ENCODE results near the gene MTMR3.
"Not testable (repeated sequence)": the region's sequence is repeated elsewhere in the genome, so short reads cannot be mapped to it uniquely, and the experiment has no call there.

The MTMR3 gene

GRCh38 chr22:30044881-30045493 lies 162.0 kb downstream of the MTMR3 start:
- no peak overlapping the region for H3K4me3 ChIP-seq
- no peaks in the 10 kb centered on the region for H3K9me3 ChIP-seq
- H3K27me3 ChIP-seq (ENCODE audit: low read depth): no peaks in the 10 kb centered on the region
- peak; percentile 67 to 89 for DNase-seq (ENCODE audit: low spot score in 2 of 2)
- H3K36me3 ChIP-seq (replicated peaks): no peaks in the 10 kb centered on the region
- in situ Hi-C loops (cut with MboI; ENCODE audit: low sequenced_read_pairs): no loop called here
- peaks cover 24% of the 10 kb centered on the region for H3K4me1 ChIP-seq

- no peak for DNase-seq (ENCODE audit: low spot score in 2 of 2)
- Histone ChIP-seq H3K9me3 (no peaks in the 10 kb centered on the region), H3K4me3 (no peak overlapping the region), H3K36me3 (replicated peaks) (no peaks in the 10 kb centered on the region), H3K27me3 (ENCODE audit: low read depth) (no peaks in the 10 kb centered on the region), H3K4me1 (peaks cover 24% of the 10 kb centered on the region)
- in situ Hi-C loops (cut with MboI; ENCODE audit: low sequenced_read_pairs): no loop called here
Observed at GRCh38 chr22:30045494-30045887, 162.5 kb downstream of the MTMR3 start.

GRCh38 chr22:30045901-30046715 lies 163.1 kb downstream of the MTMR3 start:
- Histone ChIP-seq H3K27me3 (ENCODE audit: low read depth) (no peaks in the 10 kb centered on the region), H3K9me3 (no peaks in the 10 kb centered on the region), H3K36me3 (replicated peaks) (no peaks in the 10 kb centered on the region), H3K4me1 (peaks cover 24% of the 10 kb centered on the region), H3K4me3 (no peak overlapping the region)
- in situ Hi-C loops (cut with MboI; ENCODE audit: low sequenced_read_pairs): no loop called here
- DNase-seq (ENCODE audit: low spot score in 2 of 2): no peak

GRCh38 chr22:30046716-30047363 lies 163.9 kb downstream of the MTMR3 start:
- in situ Hi-C loops (cut with MboI; ENCODE audit: low sequenced_read_pairs): no loop called here
- H3K36me3 ChIP-seq (replicated peaks): no peaks in the 10 kb centered on the region
- H3K27me3 ChIP-seq (ENCODE audit: low read depth): no peaks in the 10 kb centered on the region
- H3K4me3 ChIP-seq: no peak overlapping the region
- H3K9me3 ChIP-seq: no peaks in the 10 kb centered on the region
- no peak for DNase-seq (ENCODE audit: low spot score in 2 of 2)
- H3K4me1 ChIP-seq: peaks cover 24% of the 10 kb centered on the region

- Histone ChIP-seq H3K27me3 (ENCODE audit: low read depth) (no peaks in the 10 kb centered on the region), H3K4me1 (peaks cover 24% of the 10 kb centered on the region), H3K9me3 (no peaks in the 10 kb centered on the region), H3K36me3 (replicated peaks) (no peaks in the 10 kb centered on the region), H3K4me3 (no peak overlapping the region)
- in situ Hi-C loops (cut with MboI; ENCODE audit: low sequenced_read_pairs): no loop called here
- DNase-seq (ENCODE audit: low spot score in 2 of 2): no peak
Observed at GRCh38 chr22:30047364-30047738, 164.4 kb downstream of the MTMR3 start.

GRCh38 chr22:30048681-30049080 lies 165.7 kb downstream of the MTMR3 start:
- peaks cover 21% of the 10 kb centered on the region for H3K4me1 ChIP-seq
- in situ Hi-C loops (cut with MboI; ENCODE audit: low sequenced_read_pairs): no loop called here
- no peak for DNase-seq (ENCODE audit: low spot score in 2 of 2)
- H3K36me3 ChIP-seq (replicated peaks): no peaks in the 10 kb centered on the region
- no peaks in the 10 kb centered on the region for H3K9me3 ChIP-seq
- H3K4me3 ChIP-seq: no peak overlapping the region
- H3K27me3 ChIP-seq (ENCODE audit: low read depth): no peaks in the 10 kb centered on the region

- no peaks in the 10 kb centered on the region for H3K36me3 ChIP-seq (replicated peaks)
- peaks cover 7% of the 10 kb centered on the region for H3K9me3 ChIP-seq
- DNase-seq (ENCODE audit: low spot score in 2 of 2): no peak
- H3K27me3 ChIP-seq (ENCODE audit: low read depth): no peaks in the 10 kb centered on the region
- H3K4me3 ChIP-seq: no peak overlapping the region
- no peaks in the 10 kb centered on the region for H3K4me1 ChIP-seq
- in situ Hi-C loops (cut with MboI; ENCODE audit: low sequenced_read_pairs): no loop called here
Observed at GRCh38 chr22:30054067-30054763, 171.2 kb downstream of the MTMR3 start.

GRCh38 chr22:30054764-30055069 lies 171.7 kb downstream of the MTMR3 start:
- H3K4me3 ChIP-seq: no peak overlapping the region
- H3K4me1 ChIP-seq: no peaks in the 10 kb centered on the region
- H3K36me3 ChIP-seq (replicated peaks): no peaks in the 10 kb centered on the region
- H3K9me3 ChIP-seq: peaks cover 7% of the 10 kb centered on the region
- no peaks in the 10 kb centered on the region for H3K27me3 ChIP-seq (ENCODE audit: low read depth)
- DNase-seq (ENCODE audit: low spot score in 2 of 2): no peak
- in situ Hi-C loops (cut with MboI; ENCODE audit: low sequenced_read_pairs): no loop called here

GRCh38 chr22:30056015-30056414 lies 173.0 kb downstream of the MTMR3 start:
- in situ Hi-C loops (cut with MboI; ENCODE audit: low sequenced_read_pairs): no loop called here
- no peaks in the 10 kb centered on the region for H3K4me1 ChIP-seq
- DNase-seq (ENCODE audit: low spot score in 2 of 2): no peak
- no peaks in the 10 kb centered on the region for H3K27me3 ChIP-seq (ENCODE audit: low read depth)
- peaks cover 7% of the 10 kb centered on the region for H3K9me3 ChIP-seq
- H3K36me3 ChIP-seq (replicated peaks): no peaks in the 10 kb centered on the region
- H3K4me3 ChIP-seq: no peak overlapping the region

GRCh38 chr22:30057375-30057774 lies 174.4 kb downstream of the MTMR3 start:
- DNase-seq (ENCODE audit: low spot score in 2 of 2): no peak
- Histone ChIP-seq H3K4me3 (no peak overlapping the region), H3K36me3 (replicated peaks) (no peaks in the 10 kb centered on the region), H3K9me3 (peaks cover 7% of the 10 kb centered on the region), H3K4me1 (no peaks in the 10 kb centered on the region), H3K27me3 (ENCODE audit: low read depth) (no peaks in the 10 kb centered on the region)
- in situ Hi-C loops (cut with MboI; ENCODE audit: low sequenced_read_pairs): no loop called here

GRCh38 chr22:30059346-30060020 lies 176.5 kb downstream of the MTMR3 start:
- in situ Hi-C loops (cut with MboI; ENCODE audit: low sequenced_read_pairs); H3K9me3 ChIP-seq: not testable (repeated sequence)

GRCh38 chr22:30061094-30061493 lies 178.1 kb downstream of the MTMR3 start:
- peaks cover 11% of the 10 kb centered on the region for H3K9me3 ChIP-seq
- H3K4me3 ChIP-seq; DNase-seq (ENCODE audit: low spot score in 2 of 2); H3K36me3 ChIP-seq (replicated peaks); in situ Hi-C loops (cut with MboI; ENCODE audit: low sequenced_read_pairs); H3K27me3 ChIP-seq (ENCODE audit: low read depth); H3K4me1 ChIP-seq: not testable (repeated sequence)

More at GRCh38 chr22:30059346-30060020, 176.5 kb downstream of the MTMR3 start:
- H3K36me3 ChIP-seq (replicated peaks); H3K4me1 ChIP-seq; H3K4me3 ChIP-seq; DNase-seq (ENCODE audit: low spot score in 2 of 2); H3K27me3 ChIP-seq (ENCODE audit: low read depth): not testable (repeated sequence)

- Histone ChIP-seq H3K27me3 (ENCODE audit: low read depth) (no peaks in the 10 kb centered on the region), H3K4me1 (no peaks in the 10 kb centered on the region), H3K36me3 (replicated peaks) (no peaks in the 10 kb centered on the region), H3K9me3 (peaks cover 9% of the 10 kb centered on the region), H3K4me3 (no peak overlapping the region)
- DNase-seq (ENCODE audit: low spot score in 2 of 2): no peak
- in situ Hi-C loops (cut with MboI; ENCODE audit: low sequenced_read_pairs): no loop called here
Observed at GRCh38 chr22:30062259-30062658, 179.3 kb downstream of the MTMR3 start.
